GM12878 (cell line): ENCODE measurements around the gene SERPING1. TPM values are rescaled to one million over a fixed set of nuclear protein-coding genes. Genes with fewer than 3 reads are reported as not detected.

Experiments
- ATAC-seq: fragments of 200-7000 bp; cut with Tn5 transposase; 3 replicates; pipeline ENCODE4 v1.9.1; 2020; ENCODE audit warnings: mild to moderate bottlenecking, moderate library complexity
- Bru-seq: library from RNA; stranded (reverse); fragments of 400-500 nt; gene quantifications from one replicate; lab custom pipeline; 2021; lab: Mats Ljungman, UMichigan
- BruChase-seq, 2 experiments: library from RNA; stranded (reverse); fragments of 400-500 nt; gene quantifications; one replicate each; lab custom pipeline; 2021; lab: Mats Ljungman, UMichigan
- BruUV-seq: library from RNA; stranded (reverse); fragments of 400-500 nt; replicated peaks from 2 replicates; lab custom pipeline; 2021; lab: Mats Ljungman, UMichigan
- CTCF ChIA-PET: fragments of 300-600 bp; sonication (Branson Sonifier 250); formaldehyde crosslinking; extraction: SDS; loops from one replicate; lab custom pipeline; 2021; ENCODE audit warnings: inconsistent platforms; lab: Yijun Ruan, JAX
- POLR2A ChIA-PET: fragments of 350-600 bp; formaldehyde crosslinking; extraction: SDS; loops from one replicate; lab custom pipeline; 2021; ENCODE audit warnings: inconsistent platforms; lab: Charles Lee
- RAD21 ChIA-PET: fragments of 300-600 bp; sonication (Branson Sonifier 250); formaldehyde crosslinking; loops from one replicate; lab custom pipeline; 2023; ENCODE audit warnings: antibody characterized with exemption; ENCODE audit not compliant: unreplicated experiment; lab: Charles Lee
- SMC1A ChIA-PET: fragments of 300-600 bp; sonication (Branson Sonifier 250); formaldehyde crosslinking; loops from one replicate; lab custom pipeline; 2023; ENCODE audit not compliant: unreplicated experiment, uncharacterized antibody; lab: Charles Lee
- DNase-seq: peaks from one replicate; pipeline ENCODE4 v3.0.0-alpha.2; 2011; ENCODE audit warnings: low read depth, low spot score
- FAIRE-seq: peaks from 3 replicates; lab custom pipeline; 2011; peaks lifted over from hg19 to GRCh38; lab: Jason Lieb, UNC
- H2AFZ ChIP-seq: 2 replicates; pipeline ENCODE4 v1.6.0; 2011; ENCODE audit warnings: low read depth, low read length, control low read depth; ENCODE audit not compliant: control insufficient read depth
- H3K27ac ChIP-seq: 2 replicates; pipeline ENCODE4 v1.5.1; 2011; ENCODE audit warnings: control low read depth; ENCODE audit not compliant: control insufficient read depth, insufficient read depth
- H3K27me3 ChIP-seq, 2 experiments: replicated peaks in 1 of 2; 2 replicates each; pipeline versions ENCODE4 v1.6.0 to v1.6.1; 2011; ENCODE audit warnings: low read length in 1 of 2; ENCODE audit not compliant: control insufficient read depth in 2 of 2, insufficient read depth in 2 of 2
- H3K36me3 ChIP-seq, 2 experiments: 2 replicates each; pipeline ENCODE4 v1.5.1; 2011; ENCODE audit warnings: low read length in 1 of 2; ENCODE audit not compliant: control insufficient read depth in 2 of 2, insufficient read depth in 2 of 2
- H3K4me1 ChIP-seq: 2 replicates; pipeline ENCODE4 v1.6.1; 2011; ENCODE audit warnings: mild to moderate bottlenecking, low read length, moderate library complexity, mixed read lengths; ENCODE audit not compliant: control insufficient read depth, insufficient read depth
- H3K4me2 ChIP-seq: 2 replicates; pipeline ENCODE4 v1.6.0; 2011; ENCODE audit warnings: control low read depth; ENCODE audit not compliant: control insufficient read depth, insufficient read depth
- H3K4me3 ChIP-seq: fragments of 200-600 bp; sonication (generic); 2 replicates; pipeline ENCODE4 v1.5.1; 2016
- H3K79me2 ChIP-seq: 2 replicates; pipeline ENCODE4 v1.6.0; 2011; ENCODE audit warnings: low read length; ENCODE audit not compliant: control insufficient read depth, insufficient read depth
- H3K9ac ChIP-seq: 2 replicates; pipeline ENCODE4 v1.8.0; 2011; ENCODE audit warnings: low read length, control low read depth, mixed read lengths; ENCODE audit not compliant: control insufficient read depth, insufficient read depth
- H3K9me3 ChIP-seq: replicated peaks from 3 replicates; pipeline ENCODE4 v1.5.1; 2011; ENCODE audit warnings: mild to moderate bottlenecking, low read length; ENCODE audit not compliant: control insufficient read depth, insufficient read depth
- H4K20me1 ChIP-seq: 2 replicates; pipeline ENCODE4 v1.6.0; 2011; ENCODE audit not compliant: control insufficient read depth, insufficient read depth
- CUX1 ChIP-seq: IDR thresholded peaks from 2 replicates; pipeline ENCODE4 v1.6.1; 2012; ENCODE audit warnings: improper control_type of control experiment, low read depth, low read length; ENCODE audit not compliant: insufficient replicate concordance
- EGR1 ChIP-seq, 2 experiments: IDR thresholded peaks; 1 replicate in 1 of 2; 2 replicates in 1 of 2; pipeline ENCODE4 v1.6.1; 2011 to 2012; ENCODE audit warnings: low read depth in 2 of 2, low read length in 2 of 2, borderline replicate concordance in 1 of 2, mild to moderate bottlenecking in 1 of 2, moderate library complexity in 1 of 2
- ESRRA ChIP-seq: IDR thresholded peaks from 2 replicates; pipeline ENCODE4 v1.6.1; 2012; ENCODE audit warnings: mild to moderate bottlenecking, low read length, improper control_type of control experiment
- JUND ChIP-seq: IDR thresholded peaks from 2 replicates; pipeline ENCODE4 v1.6.1; 2012; ENCODE audit warnings: low read depth, mild to moderate bottlenecking, low read length, improper control_type of control experiment, moderate library complexity
- MEF2A ChIP-seq: IDR thresholded peaks from 2 replicates; pipeline ENCODE4 v1.6.1; 2011; ENCODE audit warnings: low read depth, mild to moderate bottlenecking, low read length, moderate library complexity; ENCODE audit not compliant: insufficient read depth
- MYB ChIP-seq: fragments of 150-350 bp; IDR thresholded peaks from 2 replicates; pipeline ENCODE4 v1.6.1; 2014; ENCODE audit warnings: mild to moderate bottlenecking, low read depth, low read length, borderline replicate concordance
- NR2C2 ChIP-seq: IDR thresholded peaks from 2 replicates; pipeline ENCODE4 v1.6.1; 2011; ENCODE audit warnings: borderline replicate concordance, low read depth; ENCODE audit not compliant: control insufficient read depth, insufficient read length
- STAT1 ChIP-seq: fragments of 450-650 bp; conservative IDR thresholded peaks from 2 replicates; pipeline ENCODE4 v1.6.1; 2014; ENCODE audit warnings: antibody characterized with exemption, mild to moderate bottlenecking
- TCF7 ChIP-seq: IDR thresholded peaks from 2 replicates; pipeline ENCODE4 v1.6.1; 2014; ENCODE audit warnings: antibody characterized with exemption, borderline replicate concordance
- ZNF622 ChIP-seq: fragments of 450-650 bp; IDR thresholded peaks from 2 replicates; pipeline ENCODE4 v1.6.1; 2017; ENCODE audit warnings: mild to moderate bottlenecking, inconsistent platforms
- WGBS: methylation state at CpG from one replicate; pipeline ENCODE4 v1.1.6; 2016; ENCODE audit warnings: low lambda C conversion rate; ENCODE audit not compliant: insufficient replicate concordance, insufficient coverage; ENCODE audit errors: missing lambda C conversion rate; 5-methylcytosine and 5-hydroxymethylcytosine counted together
- in situ Hi-C: fragments of 300-500 bp; cut with MboI; formaldehyde crosslinking; loops from 9 replicates; pipeline ENCODE4 v1.14.3; 2018; ENCODE audit warnings: mixed read lengths
- intact Hi-C: fragments of 100-400 bp; cut with micrococcal nuclease; formaldehyde crosslinking; loops from one replicate; pipeline ENCODE4 v1.14.2; 2022; ENCODE audit not compliant: unreplicated experiment
- long read RNA-seq, 2 experiments: library from polyadenylated mRNA; unstranded; transcript quantifications; one replicate each; pipeline ENCODE4 v2.0.0, GENCODE V29; 2019 to 2020
- polyA minus RNA-seq, 3 experiments: library from RNA; depleted of rRNA, polyadenylated mRNA; stranded (reverse); fragments of >200 nt; gene quantifications; 2 replicates each; pipeline ENCODE4 v1.2.3, GENCODE V29; 2011
- polyA plus RNA-seq, 11 experiments: library from polyadenylated mRNA; depleted of rRNA in 4 of 11; unstranded in 6 of 11; stranded (reverse) in 5 of 11; fragments of >200 nt; fragmentation: Nextera tagmentation in 4 of 11; fragmentation: Illumina TruSeq in 1 of 11; extraction: Ambion mirVana in 4 of 11; extraction: Trizol in 1 of 11; gene quantifications; 1 replicate in 1 of 11; 2 replicates in 10 of 11; pipeline versions ENCODE4 v1.2.1 to v1.2.3, GENCODE V29; 2011 to 2016; ENCODE audit warnings: inconsistent platforms in 2 of 11, missing spikeins in 2 of 11, low read depth in 1 of 11
- total RNA-seq, 4 experiments: library from RNA; depleted of rRNA in 3 of 4; stranded (reverse); fragments of >200 nt in 3 of 4; fragmentation: Illumina TruSeq in 1 of 4; extraction: Trizol in 1 of 4; gene quantifications; 2 replicates each; pipeline versions ENCODE4 v1.2.1 to v1.2.3, GENCODE V29; 2013 to 2021
- TF ChIP-seq, protein P1 (sequence below): IDR thresholded peaks from 2 replicates; pipeline ENCODE4 v1.6.1; 2011; ENCODE audit warnings: low read depth, mild to moderate bottlenecking, low read length, moderate library complexity, borderline replicate concordance; ENCODE audit errors: extremely low read depth
- TF ChIP-seq, protein P2 (sequence below): fragments of 450-650 bp; IDR thresholded peaks from 2 replicates; pipeline ENCODE4 v1.6.1; 2018; ENCODE audit warnings: mild to moderate bottlenecking, low read depth, moderate library complexity; ENCODE audit not compliant: partially characterized antibody

The SERPING1 gene
- not detected in 2 replicates for total RNA-seq (2013; cell fraction: nucleolus; rRNA removed)
- not detected in 2 replicates for total RNA-seq (2014; rRNA removed)
- not detected in 2 replicates for total RNA-seq (2014; rRNA removed; fragmentation: Illumina TruSeq; extraction: Trizol)
- total RNA-seq (2021), result 1.3 and 1.4 TPM in 2 replicates
- polyA plus RNA-seq (2011; ENCODE audit: low read depth), result not detected
- polyA plus RNA-seq (2011; rRNA removed), result not detected in 2 replicates
- polyA plus RNA-seq (2011; cell fraction: cytosol; rRNA removed), result not detected in 2 replicates
- polyA plus RNA-seq (2011; cell fraction: nucleus; rRNA removed), result not detected in 2 replicates
- 0.06 TPM in 1 of 2 replicates, not detected in the other for polyA plus RNA-seq (2012)
- not detected in 2 replicates for polyA plus RNA-seq (2014; fragmentation: Illumina TruSeq; extraction: Trizol)
- polyA plus RNA-seq (2014; fragmentation: Nextera tagmentation; extraction: Ambion mirVana), result not detected
- polyA plus RNA-seq (2014; rRNA removed), result not detected in 2 replicates
- polyA plus RNA-seq (2016; fragmentation: Nextera tagmentation; extraction: Ambion mirVana), result under 1 TPM in 1 of 2 experiments, not detected in 1; 0.24 TPM
- polyA minus RNA-seq (2011; rRNA and poly(A)+ RNA removed), result not detected in 2 replicates
- polyA minus RNA-seq (2011; cell fraction: cytosol; rRNA and poly(A)+ RNA removed), result not detected in 2 replicates
- not detected in 2 replicates for polyA minus RNA-seq (2011; cell fraction: nucleus; rRNA and poly(A)+ RNA removed)
- Bru-seq, nascent RNA, result not detected
- BruChase-seq, experiment 1, labeled RNA remaining after a 6-hour chase, result percentile 6 among the genes with signal in this experiment
- not detected for BruChase-seq, experiment 2, labeled RNA remaining after a 2-hour chase
- long read RNA-seq, experiment 1, result 0 reads
- long read RNA-seq, experiment 2, result 0 reads

- Histone ChIP-seq H3K36me3 (no peaks in the 10 kb centered on the region), H3K4me1 (no peaks in the 10 kb centered on the region), H3K9ac (no peak within 1 kb of the TSS), H3K4me3 (no peak within 1 kb of the TSS), H3K79me2 (no peaks in the 10 kb centered on the region), H3K27ac (no peak within 1 kb of the TSS), H3K27me3 (peaks cover 4 to 5% of the 10 kb centered on the region in 2 experiments), H4K20me1 (no peaks in the 10 kb centered on the region), H3K9me3 (no peaks in the 10 kb centered on the region), H2AFZ (no peak within 1 kb of the TSS), H3K4me2 (no peak within 1 kb of the TSS)
- intact Hi-C loops, result no loop called here
- RAD21 ChIA-PET, result interaction anchor here (1.1 kb wide), 1 partner anchor 10 kb away, joined by 3 read pairs; no protein-coding TSS in a partner anchor
- DNase-seq, result no peak
- CTCF ChIA-PET, result no interaction called here
- SMC1A ChIA-PET, result no interaction called here
- POLR2A ChIA-PET, result no interaction called here
- no TSS peak for BruUV-seq
- no peak for ATAC-seq
- in situ Hi-C loops, result no loop called here
- no peak for FAIRE-seq
- 32% methylated on average over 9 of the region's 10 CpGs for WGBS
- TF ChIP-seq TCF7, result no peak
- no peak for TF ChIP-seq MEF2A
- TF ChIP-seq ESRRA, result no peak
- no peak for TF ChIP-seq CUX1
- TF ChIP-seq EGR1 (IDR thresholded peaks at IDR 0.05; ENCODE audit: borderline replicate concordance in 1 of 2, low read depth in 2 of 2, low read length in 2 of 2), result no peak
- no peak for TF ChIP-seq MYB
- TF ChIP-seq NR2C2, result no peak
- TF ChIP-seq STAT1, result no peak
- TF ChIP-seq, protein P1, sequence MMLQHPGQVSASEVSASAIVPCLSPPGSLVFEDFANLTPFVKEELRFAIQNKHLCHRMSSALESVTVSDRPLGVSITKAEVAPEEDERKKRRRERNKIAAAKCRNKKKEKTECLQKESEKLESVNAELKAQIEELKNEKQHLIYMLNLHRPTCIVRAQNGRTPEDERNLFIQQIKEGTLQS, result no peak
- TF ChIP-seq JUND, result no peak
- TF ChIP-seq ZNF622, result no peak
- TF ChIP-seq, protein P2, sequence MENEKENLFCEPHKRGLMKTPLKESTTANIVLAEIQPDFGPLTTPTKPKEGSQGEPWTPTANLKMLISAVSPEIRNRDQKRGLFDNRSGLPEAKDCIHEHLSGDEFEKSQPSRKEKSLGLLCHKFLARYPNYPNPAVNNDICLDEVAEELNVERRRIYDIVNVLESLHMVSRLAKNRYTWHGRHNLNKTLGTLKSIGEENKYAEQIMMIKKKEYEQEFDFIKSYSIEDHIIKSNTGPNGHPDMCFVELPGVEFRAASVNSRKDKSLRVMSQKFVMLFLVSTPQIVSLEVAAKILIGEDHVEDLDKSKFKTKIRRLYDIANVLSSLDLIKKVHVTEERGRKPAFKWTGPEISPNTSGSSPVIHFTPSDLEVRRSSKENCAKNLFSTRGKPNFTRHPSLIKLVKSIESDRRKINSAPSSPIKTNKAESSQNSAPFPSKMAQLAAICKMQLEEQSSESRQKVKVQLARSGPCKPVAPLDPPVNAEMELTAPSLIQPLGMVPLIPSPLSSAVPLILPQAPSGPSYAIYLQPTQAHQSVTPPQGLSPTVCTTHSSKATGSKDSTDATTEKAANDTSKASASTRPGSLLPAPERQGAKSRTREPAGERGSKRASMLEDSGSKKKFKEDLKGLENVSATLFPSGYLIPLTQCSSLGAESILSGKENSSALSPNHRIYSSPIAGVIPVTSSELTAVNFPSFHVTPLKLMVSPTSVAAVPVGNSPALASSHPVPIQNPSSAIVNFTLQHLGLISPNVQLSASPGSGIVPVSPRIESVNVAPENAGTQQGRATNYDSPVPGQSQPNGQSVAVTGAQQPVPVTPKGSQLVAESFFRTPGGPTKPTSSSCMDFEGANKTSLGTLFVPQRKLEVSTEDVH, result no peak
Measured at GRCh38 chr11:57597461-57597915, at the start of gene SERPING1. SERPING1 (plus strand) TSS chr11:57597685; CDS start chr11:57598271, 586 bp downstream.
